Smooth muscle cell (in vitro differentiated cells): ENCODE measurements around the gene RSRC2. TPM values are rescaled to one million over a fixed set of nuclear protein-coding genes. Genes with fewer than 3 reads are reported as not detected.

Experiments
- DNase-seq: peaks from one replicate; lab custom pipeline; 2025; ENCODE audit not compliant: unreplicated experiment; lab: John Stamatoyannopoulos, UW
- H2AFZ ChIP-seq: fragments of 200-600 bp; sonication (generic); 2 replicates; pipeline ENCODE4 v1.6.0; 2016; ENCODE audit warnings: antibody characterized with exemption, low read depth, mild to moderate bottlenecking
- H3F3A ChIP-seq: fragments of 200-600 bp; sonication (generic); 2 replicates; pipeline ENCODE4 v1.6.0; 2017; ENCODE audit warnings: antibody characterized with exemption, low read depth
- H3K27ac ChIP-seq: fragments of 200-600 bp; sonication (generic); 2 replicates; pipeline ENCODE4 v1.5.1; 2016; ENCODE audit warnings: low read depth, mild to moderate bottlenecking
- H3K27me3 ChIP-seq: fragments of 200-600 bp; sonication (generic); 2 replicates; pipeline ENCODE4 v1.6.1; 2016; ENCODE audit warnings: low read depth, mild to moderate bottlenecking
- H3K36me3 ChIP-seq: fragments of 200-600 bp; sonication (generic); 2 replicates; pipeline ENCODE4 v1.5.1; 2016; ENCODE audit warnings: low read depth
- H3K4me1 ChIP-seq: fragments of 200-600 bp; sonication (generic); 2 replicates; pipeline ENCODE4 v1.5.1; 2016; ENCODE audit warnings: low read depth
- H3K4me2 ChIP-seq: fragments of 200-600 bp; sonication (generic); 2 replicates; pipeline ENCODE4 v1.6.0; 2016; ENCODE audit warnings: mild to moderate bottlenecking
- H3K4me3 ChIP-seq: fragments of 200-600 bp; sonication (generic); 2 replicates; pipeline ENCODE4 v1.5.1; 2016; ENCODE audit warnings: mild to moderate bottlenecking
- H3K79me2 ChIP-seq: fragments of 200-600 bp; sonication (generic); 2 replicates; pipeline ENCODE4 v1.6.0; 2016; ENCODE audit warnings: low read depth, mild to moderate bottlenecking
- H3K9ac ChIP-seq: fragments of 200-600 bp; sonication (generic); 2 replicates; pipeline ENCODE4 v1.6.0; 2016; ENCODE audit warnings: low read depth
- H3K9me3 ChIP-seq: fragments of 200-600 bp; sonication (generic); replicated peaks from 2 replicates; pipeline ENCODE4 v1.5.1; 2016; ENCODE audit warnings: low read depth
- H4K20me1 ChIP-seq: fragments of 200-600 bp; sonication (generic); 2 replicates; pipeline ENCODE4 v1.6.0; 2016; ENCODE audit warnings: low read depth
- WGBS: methylation state at CpG from one replicate; pipeline ENCODE4 v1.1.7; 2016; ENCODE audit warnings: low lambda C conversion rate; 5-methylcytosine and 5-hydroxymethylcytosine counted together
- polyA plus RNA-seq: library from polyadenylated mRNA; unstranded; fragments of >200 nt; fragmentation: Nextera tagmentation; extraction: Ambion mirVana; gene quantifications from 2 replicates; pipeline ENCODE4 v1.2.1, GENCODE V29; 2016
- total RNA-seq: library from RNA; depleted of rRNA; stranded (reverse); fragments of >200 nt; gene quantifications from 2 replicates; pipeline ENCODE4 v1.2.3, GENCODE V29; 2014
- TF ChIP-seq, protein P1 (sequence below): fragments of 200-600 bp; sonication (generic); IDR thresholded peaks from 2 replicates; pipeline ENCODE4 v1.5.1; 2017; ENCODE audit warnings: borderline replicate concordance, mild to moderate bottlenecking, antibody characterized with exemption; ENCODE audit not compliant: insufficient read depth, poor library complexity, severe bottlenecking

Gene RSRC2
- total and polyA plus RNA-seq, 2 experiments from 2014 or later: 60.9 to 108 TPM

DNA sequence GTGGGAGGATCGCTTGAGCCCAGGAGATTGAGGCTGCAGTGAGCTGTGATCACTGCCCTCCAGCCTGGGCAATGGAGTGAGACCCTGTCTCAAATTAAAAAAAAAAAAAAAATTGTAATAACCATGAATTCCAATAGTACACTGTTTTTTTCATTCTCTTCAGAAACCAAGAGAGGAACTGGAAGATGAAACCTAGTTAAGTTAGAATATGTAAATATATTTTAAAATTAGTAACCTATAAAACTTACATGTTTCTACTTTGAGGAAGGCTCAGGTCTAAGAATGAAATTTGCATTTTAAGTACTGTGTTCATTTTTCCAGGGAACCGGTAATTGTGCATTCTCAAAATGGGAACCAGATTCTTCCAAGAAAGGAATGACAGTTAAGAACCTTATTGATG, 19.1 kb upstream of the RSRC2 start:
- no peaks in the 10 kb centered on the region for H4K20me1 ChIP-seq
- no peaks in the 10 kb centered on the region for H3K4me1 ChIP-seq
- no peaks in the 10 kb centered on the region for H3K9me3 ChIP-seq
- no peaks in the 10 kb centered on the region for H3K79me2 ChIP-seq
- H3K36me3 ChIP-seq: peaks cover 3% of the 10 kb centered on the region
- H3K9ac ChIP-seq: no peak overlapping the region
- no peaks in the 10 kb centered on the region for H3F3A ChIP-seq
- no peaks in the 10 kb centered on the region for H3K27me3 ChIP-seq
- no peak overlapping the region for H3K4me2 ChIP-seq
- DNase-seq: no peak
- TF ChIP-seq, protein P1, sequence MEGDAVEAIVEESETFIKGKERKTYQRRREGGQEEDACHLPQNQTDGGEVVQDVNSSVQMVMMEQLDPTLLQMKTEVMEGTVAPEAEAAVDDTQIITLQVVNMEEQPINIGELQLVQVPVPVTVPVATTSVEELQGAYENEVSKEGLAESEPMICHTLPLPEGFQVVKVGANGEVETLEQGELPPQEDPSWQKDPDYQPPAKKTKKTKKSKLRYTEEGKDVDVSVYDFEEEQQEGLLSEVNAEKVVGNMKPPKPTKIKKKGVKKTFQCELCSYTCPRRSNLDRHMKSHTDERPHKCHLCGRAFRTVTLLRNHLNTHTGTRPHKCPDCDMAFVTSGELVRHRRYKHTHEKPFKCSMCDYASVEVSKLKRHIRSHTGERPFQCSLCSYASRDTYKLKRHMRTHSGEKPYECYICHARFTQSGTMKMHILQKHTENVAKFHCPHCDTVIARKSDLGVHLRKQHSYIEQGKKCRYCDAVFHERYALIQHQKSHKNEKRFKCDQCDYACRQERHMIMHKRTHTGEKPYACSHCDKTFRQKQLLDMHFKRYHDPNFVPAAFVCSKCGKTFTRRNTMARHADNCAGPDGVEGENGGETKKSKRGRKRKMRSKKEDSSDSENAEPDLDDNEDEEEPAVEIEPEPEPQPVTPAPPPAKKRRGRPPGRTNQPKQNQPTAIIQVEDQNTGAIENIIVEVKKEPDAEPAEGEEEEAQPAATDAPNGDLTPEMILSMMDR: no peak
- WGBS: 94% methylated on average over 2 of the region's 2 CpGs
- H3K27ac ChIP-seq: no peak overlapping the region
- H2AFZ ChIP-seq: no peak overlapping the region
- H3K4me3 ChIP-seq: no peak overlapping the region

DNA sequence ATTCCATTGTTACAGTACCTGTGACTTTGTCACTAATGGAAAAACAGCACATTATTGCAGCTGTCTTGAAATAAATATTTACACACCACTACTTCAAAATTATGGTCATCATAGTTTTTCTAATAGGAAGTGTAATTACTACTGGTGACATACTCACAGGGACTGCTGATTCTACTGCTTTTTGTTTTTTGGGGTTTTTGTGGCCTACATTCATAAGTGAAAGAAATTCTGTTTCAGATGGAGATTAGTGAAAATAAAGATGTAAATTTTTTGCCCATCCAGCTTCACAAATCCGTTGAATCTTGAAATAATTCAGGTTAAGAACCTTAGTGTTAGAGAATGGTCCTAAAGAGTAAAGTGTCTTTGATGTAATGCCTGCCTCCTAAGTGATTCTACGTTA, 17.8 kb upstream of the RSRC2 start:
- no peaks in the 10 kb centered on the region for H4K20me1 ChIP-seq
- DNase-seq: no peak
- H2AFZ ChIP-seq: no peak overlapping the region
- WGBS: 98% methylated on average over 2 of the region's 2 CpGs
- no peak overlapping the region for H3K4me2 ChIP-seq
- H3K9me3 ChIP-seq: no peaks in the 10 kb centered on the region
- no peaks in the 10 kb centered on the region for H3K4me1 ChIP-seq
- H3K79me2 ChIP-seq: no peaks in the 10 kb centered on the region
- no peaks in the 10 kb centered on the region for H3F3A ChIP-seq
- H3K27me3 ChIP-seq: no peaks in the 10 kb centered on the region
- no peak overlapping the region for H3K4me3 ChIP-seq
- TF ChIP-seq, protein P1: no peak
- no peak overlapping the region for H3K27ac ChIP-seq
- no peaks in the 10 kb centered on the region for H3K36me3 ChIP-seq
- H3K9ac ChIP-seq: no peak overlapping the region

DNA sequence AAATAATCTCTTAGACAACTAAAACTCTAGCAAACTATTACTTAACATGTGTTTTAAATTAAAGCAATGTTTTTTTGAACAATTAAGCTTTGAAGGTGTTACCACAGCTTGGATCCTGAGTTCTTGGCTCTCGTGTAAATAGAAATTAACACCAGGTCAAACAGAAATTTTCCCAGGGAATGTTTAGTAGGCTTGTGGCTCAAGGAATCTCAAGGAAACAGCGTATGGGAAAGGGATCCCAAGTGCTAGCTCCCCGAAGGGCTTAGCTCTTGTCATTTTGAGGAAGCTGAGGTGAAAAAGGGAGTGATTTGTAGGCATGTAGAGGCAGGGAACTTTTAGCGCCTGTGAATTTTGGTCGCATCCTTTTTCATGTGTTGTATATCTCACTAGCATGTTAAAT, 11.8 kb upstream of the RSRC2 start:
- no peaks in the 10 kb centered on the region for H3K4me1 ChIP-seq
- H3K4me2 ChIP-seq: no peak overlapping the region
- H3K36me3 ChIP-seq: no peaks in the 10 kb centered on the region
- H3K9ac ChIP-seq: no peak overlapping the region
- H3K9me3 ChIP-seq: no peaks in the 10 kb centered on the region
- no peaks in the 10 kb centered on the region for H3K27me3 ChIP-seq
- H3F3A ChIP-seq: no peaks in the 10 kb centered on the region
- WGBS: 93% methylated on average over 5 of the region's 5 CpGs
- TF ChIP-seq, protein P1: no peak
- H3K4me3 ChIP-seq: no peak overlapping the region
- no peak for DNase-seq
- no peaks in the 10 kb centered on the region for H4K20me1 ChIP-seq
- no peak overlapping the region for H2AFZ ChIP-seq
- H3K79me2 ChIP-seq: no peaks in the 10 kb centered on the region
- H3K27ac ChIP-seq: no peak overlapping the region

DNA sequence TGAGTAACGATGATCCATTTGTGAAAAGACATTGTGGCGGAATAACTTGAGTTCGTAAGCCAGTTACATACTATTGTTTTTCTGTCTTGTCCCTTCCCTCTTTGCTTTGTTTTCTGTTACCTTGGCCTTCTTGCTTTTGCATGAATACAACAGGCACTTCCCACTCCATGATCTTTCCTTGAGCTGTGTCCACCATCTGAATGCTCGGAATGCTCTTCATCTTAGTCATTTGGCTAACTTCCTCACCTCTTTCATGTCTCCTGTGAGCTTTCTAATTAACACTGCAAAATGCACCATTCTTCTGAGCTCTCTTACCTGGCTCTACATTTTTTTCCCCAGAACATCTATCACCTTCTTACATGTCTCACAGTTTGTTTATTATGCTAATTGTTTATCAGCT, 10.3 kb upstream of the RSRC2 start:
- WGBS: 98% methylated on average over 4 of the region's 4 CpGs
- TF ChIP-seq, protein P1: no peak

More for the DNA sequence above, 10.3 kb upstream of the RSRC2 start:
- H3K79me2 ChIP-seq: no peaks in the 10 kb centered on the region
- H3K36me3 ChIP-seq: no peaks in the 10 kb centered on the region
- H3K9me3 ChIP-seq: no peaks in the 10 kb centered on the region
- DNase-seq: no peak
- H3K27ac ChIP-seq: no peak overlapping the region
- H3K4me2 ChIP-seq: no peak overlapping the region
- no peak overlapping the region for H3K9ac ChIP-seq
- H3K4me1 ChIP-seq: no peaks in the 10 kb centered on the region
- H4K20me1 ChIP-seq: no peaks in the 10 kb centered on the region
- H2AFZ ChIP-seq: no peak overlapping the region
- H3F3A ChIP-seq: no peaks in the 10 kb centered on the region
- H3K27me3 ChIP-seq: no peaks in the 10 kb centered on the region
- H3K4me3 ChIP-seq: no peak overlapping the region
